ENCODE measurements around the gene SS18L1.
"Not testable (repeated sequence)": the region's sequence is repeated elsewhere in the genome, so short reads cannot be mapped to it uniquely, and the experiment has no call there.

The SS18L1 gene

GRCh38 chr20:62104234-62104789 is 39.3 kb upstream of the SS18L1 start:
- ChIA-PET POLR2A (no interaction called here), CTCF (interaction anchor here (0.7 kb wide), 1 partner anchor 29 kb away, joined by 3 read pairs; no protein-coding TSS in a partner anchor)
- TF ChIP-seq CTCF (IDR thresholded peaks at IDR 0.05; ENCODE audit: control extremely low read depth, extremely low read depth, low read depth, missing control alignments): no peak
- DNase-seq (ENCODE audit: extremely low spot score): no peak

- no peak for TF ChIP-seq CTCF (IDR thresholded peaks at IDR 0.05; ENCODE audit: control extremely low read depth, extremely low read depth, low read depth, missing control alignments)
- POLR2A ChIA-PET: no interaction called here
- DNase-seq (ENCODE audit: extremely low spot score): no peak
- CTCF ChIA-PET: no interaction called here
Observed at GRCh38 chr20:62104791-62105345, 38.7 kb upstream of the SS18L1 start.

- ChIA-PET CTCF (interaction anchor here (1.2 kb wide), 1 partner anchor 17 kb away, joined by 3 read pairs; no protein-coding TSS in a partner anchor), POLR2A (no interaction called here)
- no peak for DNase-seq (ENCODE audit: extremely low spot score)
- TF ChIP-seq CTCF (IDR thresholded peaks at IDR 0.05; ENCODE audit: control extremely low read depth, extremely low read depth, low read depth, missing control alignments): no peak
Observed at GRCh38 chr20:62105592-62105991, 38.0 kb upstream of the SS18L1 start.

GRCh38 chr20:62111148-62111547 is 32.4 kb upstream of the SS18L1 start:
- ChIA-PET CTCF (no interaction called here), POLR2A (no interaction called here)
- TF ChIP-seq CTCF (IDR thresholded peaks at IDR 0.05; ENCODE audit: control extremely low read depth, extremely low read depth, low read depth, missing control alignments): no peak
- DNase-seq (ENCODE audit: extremely low spot score): no peak

- no peak for TF ChIP-seq CTCF (IDR thresholded peaks at IDR 0.05; ENCODE audit: control extremely low read depth, extremely low read depth, low read depth, missing control alignments)
- ChIA-PET POLR2A (no interaction called here), CTCF (no interaction called here)
- no peak for DNase-seq (ENCODE audit: extremely low spot score)
Observed at GRCh38 chr20:62112368-62112767, 31.2 kb upstream of the SS18L1 start.

- CTCF ChIA-PET: no interaction called here
- POLR2A ChIA-PET: no interaction called here
- DNase-seq (ENCODE audit: extremely low spot score): no peak
- TF ChIP-seq CTCF (IDR thresholded peaks at IDR 0.05; ENCODE audit: control extremely low read depth, extremely low read depth, low read depth, missing control alignments): no peak
Observed at GRCh38 chr20:62114894-62115293, 28.7 kb upstream of the SS18L1 start.

GRCh38 chr20:62115800-62116407 is 27.7 kb upstream of the SS18L1 start:
- POLR2A ChIA-PET: interaction anchor here (1.0 kb wide), 1 partner anchor 50 kb away, joined by 4 read pairs; the partner anchor contains the start of gene TAF4
- CTCF ChIA-PET; DNase-seq (ENCODE audit: extremely low spot score): not testable (repeated sequence)

Data from GM10248 (cell line).